ENCODE results near the gene NUDT13. TPM values are rescaled to one million over a fixed set of nuclear protein-coding genes. Genes with fewer than 3 reads are reported as not detected.

The NUDT13 gene
- total RNA-seq, 1 donor from 2014 or later: 3.1 TPM

GRCh38 chr10:73086816-73087215 lies 23.4 kb upstream of the NUDT13 start:
- TF ChIP-seq CTCF (conservative IDR thresholded peaks at IDR 0.05): no peak
- H3K27me3 Mint-ChIP-seq: no peaks in the 10 kb centered on the region
- peaks cover 10% of the 10 kb centered on the region for H3K4me1 Mint-ChIP-seq (ENCODE audit: unreplicated experiment)
- peaks cover 2% of the 10 kb centered on the region for H3K36me3 Mint-ChIP-seq
- no peak for DNase-seq (ENCODE audit: extremely low spot score, unreplicated experiment)
- no peaks in the 10 kb centered on the region for H3K9me3 Mint-ChIP-seq
- H3K27ac Mint-ChIP-seq: no peak overlapping the region
- H3K4me3 Mint-ChIP-seq: no peak overlapping the region

- no peak for DNase-seq (ENCODE audit: extremely low spot score, unreplicated experiment)
- no peak for TF ChIP-seq CTCF (conservative IDR thresholded peaks at IDR 0.05)
- H3K27ac Mint-ChIP-seq: no peak overlapping the region
- H3K9me3 Mint-ChIP-seq: no peaks in the 10 kb centered on the region
- H3K36me3 Mint-ChIP-seq: peaks cover 4% of the 10 kb centered on the region
- no peaks in the 10 kb centered on the region for H3K27me3 Mint-ChIP-seq
- H3K4me1 Mint-ChIP-seq (ENCODE audit: unreplicated experiment): peaks cover 9% of the 10 kb centered on the region
- no peak overlapping the region for H3K4me3 Mint-ChIP-seq
Measured at GRCh38 chr10:73088304-73088703, 22.0 kb upstream of the NUDT13 start.

DNA sequence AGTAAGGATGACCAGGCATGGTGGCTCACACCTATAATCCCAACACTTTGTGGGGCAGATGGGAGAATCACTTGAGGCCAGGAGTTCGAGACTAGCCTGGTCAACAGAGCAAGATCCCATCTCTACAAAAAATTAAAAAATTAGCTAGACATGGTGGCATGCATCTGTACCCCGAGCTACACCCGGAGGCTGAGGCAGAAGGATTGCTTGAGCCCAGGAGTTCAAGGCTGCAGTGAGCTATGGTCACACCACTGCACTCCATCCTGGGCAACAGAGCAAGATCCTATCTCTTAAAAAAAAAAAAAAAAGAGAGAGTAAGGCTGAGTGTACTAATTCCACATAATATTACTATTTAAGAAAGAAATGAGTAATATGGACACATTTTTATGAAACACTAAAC lies 17.4 kb upstream of the NUDT13 start:
- TF ChIP-seq CTCF (conservative IDR thresholded peaks at IDR 0.05): no peak
- H3K27me3 Mint-ChIP-seq: no peaks in the 10 kb centered on the region
- DNase-seq (ENCODE audit: extremely low spot score, unreplicated experiment): no peak
- no peak overlapping the region for H3K4me3 Mint-ChIP-seq
- H3K4me1 Mint-ChIP-seq (ENCODE audit: unreplicated experiment): peaks cover 27% of the 10 kb centered on the region
- no peaks in the 10 kb centered on the region for H3K9me3 Mint-ChIP-seq
- no peak overlapping the region for H3K27ac Mint-ChIP-seq
- H3K36me3 Mint-ChIP-seq: peaks cover 4% of the 10 kb centered on the region

DNA sequence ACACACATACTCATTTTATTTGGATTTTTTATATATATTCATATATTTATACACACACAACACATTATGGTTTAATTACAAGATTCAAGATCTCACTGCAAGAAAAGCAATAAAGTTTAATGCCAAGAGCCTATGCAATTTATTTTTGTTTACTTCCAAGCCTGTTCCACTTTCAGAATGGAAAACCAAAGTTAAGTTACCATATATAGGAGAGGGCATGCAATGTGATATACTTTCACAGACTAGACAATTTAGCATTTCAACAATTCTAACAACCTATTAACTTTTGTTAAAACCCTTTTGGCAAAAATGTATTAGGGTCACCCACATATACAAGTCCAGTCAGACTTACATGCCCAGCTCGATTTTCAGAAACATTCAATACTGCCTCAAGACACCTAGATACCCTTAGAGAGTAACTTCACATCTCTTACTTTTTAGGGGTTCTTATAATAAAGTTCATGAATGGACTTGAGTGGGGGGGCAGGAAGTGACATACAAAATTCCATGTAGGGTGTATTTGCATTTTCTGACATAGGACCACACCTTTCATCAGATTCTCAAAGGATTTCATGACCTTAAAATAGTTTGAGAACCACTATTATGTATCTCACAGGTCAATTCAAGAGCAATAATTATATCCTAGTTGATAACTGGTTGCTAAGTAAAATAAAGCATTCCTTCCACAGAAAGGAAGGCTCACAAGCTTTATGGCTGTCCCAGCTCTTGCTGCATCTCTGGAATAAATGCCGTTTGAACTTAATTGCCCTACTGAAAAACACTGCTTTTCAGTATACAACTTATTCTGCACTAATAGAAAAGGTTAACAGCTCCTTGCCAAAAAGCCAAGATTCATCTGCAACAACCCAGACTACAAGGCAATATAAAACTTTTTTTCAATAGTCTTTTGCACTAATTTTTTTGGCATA lies 16.1 kb upstream of the NUDT13 start:
- H3K27ac Mint-ChIP-seq: peak overlapping the region; percentile 89
- peaks cover 27% of the 10 kb centered on the region for H3K4me1 Mint-ChIP-seq (ENCODE audit: unreplicated experiment)
- DNase-seq (ENCODE audit: extremely low spot score, unreplicated experiment): no peak
- H3K9me3 Mint-ChIP-seq: no peaks in the 10 kb centered on the region
- no peak for TF ChIP-seq CTCF (conservative IDR thresholded peaks at IDR 0.05)
- peak overlapping the region; percentile 94 for H3K4me3 Mint-ChIP-seq
- no peaks in the 10 kb centered on the region for H3K27me3 Mint-ChIP-seq
- peaks cover 4% of the 10 kb centered on the region for H3K36me3 Mint-ChIP-seq

GRCh38 chr10:73094986-73095480 lies 15.2 kb upstream of the NUDT13 start:
- no peaks in the 10 kb centered on the region for H3K27me3 Mint-ChIP-seq
- DNase-seq (ENCODE audit: extremely low spot score, unreplicated experiment): no peak
- peak overlapping the region; percentile 89 for H3K27ac Mint-ChIP-seq
- H3K36me3 Mint-ChIP-seq: peaks cover 4% of the 10 kb centered on the region
- H3K4me3 Mint-ChIP-seq: peak overlapping the region; percentile 94
- H3K9me3 Mint-ChIP-seq: no peaks in the 10 kb centered on the region
- H3K4me1 Mint-ChIP-seq (ENCODE audit: unreplicated experiment): peaks cover 27% of the 10 kb centered on the region
- no peak for TF ChIP-seq CTCF (conservative IDR thresholded peaks at IDR 0.05)

Data from type B pancreatic cell (in vitro differentiated cells).